HEK293 (cell line): Measurements from ENCODE around the gene DPYSL4.

Experiments used
- EGR2 ChIP-seq: fragments of 450-650 bp; formaldehyde crosslinking; IDR thresholded peaks from 2 replicates; pipeline ENCODE4 v1.5.1; 2016; ENCODE audit warnings: low read depth, missing biosample characterization, missing genetic modification characterization
- PRDM1 ChIP-seq: fragments of 450-650 bp; formaldehyde crosslinking; IDR thresholded peaks from 2 replicates; pipeline ENCODE4; 2016; ENCODE audit warnings: missing biosample characterization, missing genetic modification characterization
- PRDM10 ChIP-seq: fragments of 450-650 bp; formaldehyde crosslinking; IDR thresholded peaks from 2 replicates; pipeline ENCODE4 v1.5.1; 2016; ENCODE audit warnings: missing biosample characterization, missing genetic modification characterization
- PRDM4 ChIP-seq: fragments of 450-650 bp; formaldehyde crosslinking; IDR thresholded peaks from 2 replicates; pipeline ENCODE4 v1.5.1; 2017; ENCODE audit warnings: missing biosample characterization, missing genetic modification characterization
- ZIC2 ChIP-seq: fragments of 450-650 bp; formaldehyde crosslinking; IDR thresholded peaks from 2 replicates; pipeline ENCODE4 v1.5.1; 2016; ENCODE audit warnings: missing biosample characterization, missing genetic modification characterization
- ZNF19 ChIP-seq: fragments of 450-650 bp; formaldehyde crosslinking; IDR thresholded peaks from 2 replicates; pipeline ENCODE4; 2016; ENCODE audit warnings: missing biosample characterization, missing genetic modification characterization, low read depth
- ZNF239 ChIP-seq: fragments of 450-650 bp; formaldehyde crosslinking; IDR thresholded peaks from 2 replicates; pipeline ENCODE4 v1.5.1; 2016; ENCODE audit warnings: missing biosample characterization, missing genetic modification characterization
- ZNF449 ChIP-seq: fragments of 450-650 bp; formaldehyde crosslinking; IDR thresholded peaks from 2 replicates; pipeline ENCODE4 v1.5.1; 2017; ENCODE audit warnings: missing biosample characterization, mild to moderate bottlenecking, missing genetic modification characterization, moderate library complexity
- ZNF501 ChIP-seq: fragments of 450-650 bp; formaldehyde crosslinking; IDR thresholded peaks from 2 replicates; pipeline ENCODE4 v1.5.1; 2016; ENCODE audit warnings: missing biosample characterization, missing genetic modification characterization
- ZNF529 ChIP-seq: fragments of 450-650 bp; formaldehyde crosslinking; IDR thresholded peaks from 2 replicates; pipeline ENCODE4 v1.5.1; 2017; ENCODE audit warnings: missing genetic modification characterization, missing biosample characterization; ENCODE audit not compliant: insufficient replicate concordance
- ZNF830 ChIP-seq: fragments of 450-650 bp; IDR thresholded peaks from 2 replicates; pipeline ENCODE4 v1.5.0; 2018; ENCODE audit warnings: missing biosample characterization, missing genetic modification characterization, low read depth, mild to moderate bottlenecking, moderate library complexity
- ZSCAN18 ChIP-seq: fragments of 450-650 bp; formaldehyde crosslinking; IDR thresholded peaks from 2 replicates; pipeline ENCODE4 v1.5.1; 2016; ENCODE audit warnings: missing biosample characterization, missing genetic modification characterization
- TF ChIP-seq, protein P1 (sequence below): IDR thresholded peaks from 2 replicates; pipeline ENCODE4 v1.6.1; 2011; ENCODE audit warnings: mild to moderate bottlenecking, low read depth, low read length, borderline replicate concordance
- TF ChIP-seq, protein P2 (sequence below): fragments of 450-650 bp; formaldehyde crosslinking; IDR thresholded peaks from 2 replicates; pipeline ENCODE4 v1.5.1; 2017; ENCODE audit warnings: missing biosample characterization, missing genetic modification characterization

Gene DPYSL4

DNA sequence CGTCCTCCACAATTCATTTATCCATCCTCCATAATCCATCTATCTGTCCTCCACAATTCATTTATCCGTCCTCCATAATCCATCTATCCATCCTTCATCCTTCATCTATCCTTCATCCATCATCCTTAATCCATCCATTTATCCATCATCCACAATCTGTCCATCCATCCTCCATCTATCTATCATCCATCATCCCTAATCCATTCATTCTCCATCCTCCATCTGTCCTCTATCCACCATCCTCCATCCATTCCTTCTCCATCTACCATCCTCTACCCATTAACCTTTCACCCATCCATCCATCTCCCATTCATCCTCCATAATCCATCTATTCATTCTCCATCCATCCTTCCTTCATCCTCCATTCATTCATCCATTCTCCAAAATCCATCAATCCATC lies 36.0 kb upstream of the DPYSL4 start (continued):
- TF ChIP-seq PRDM10 = no peak
- no peak for TF ChIP-seq EGR2 (tag by site-specific recombination)
- TF ChIP-seq, protein P1, sequence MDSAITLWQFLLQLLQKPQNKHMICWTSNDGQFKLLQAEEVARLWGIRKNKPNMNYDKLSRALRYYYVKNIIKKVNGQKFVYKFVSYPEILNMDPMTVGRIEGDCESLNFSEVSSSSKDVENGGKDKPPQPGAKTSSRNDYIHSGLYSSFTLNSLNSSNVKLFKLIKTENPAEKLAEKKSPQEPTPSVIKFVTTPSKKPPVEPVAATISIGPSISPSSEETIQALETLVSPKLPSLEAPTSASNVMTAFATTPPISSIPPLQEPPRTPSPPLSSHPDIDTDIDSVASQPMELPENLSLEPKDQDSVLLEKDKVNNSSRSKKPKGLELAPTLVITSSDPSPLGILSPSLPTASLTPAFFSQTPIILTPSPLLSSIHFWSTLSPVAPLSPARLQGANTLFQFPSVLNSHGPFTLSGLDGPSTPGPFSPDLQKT = no peak
- no peak for TF ChIP-seq ZNF239 (tag by site-specific recombination)
- TF ChIP-seq, protein P2, sequence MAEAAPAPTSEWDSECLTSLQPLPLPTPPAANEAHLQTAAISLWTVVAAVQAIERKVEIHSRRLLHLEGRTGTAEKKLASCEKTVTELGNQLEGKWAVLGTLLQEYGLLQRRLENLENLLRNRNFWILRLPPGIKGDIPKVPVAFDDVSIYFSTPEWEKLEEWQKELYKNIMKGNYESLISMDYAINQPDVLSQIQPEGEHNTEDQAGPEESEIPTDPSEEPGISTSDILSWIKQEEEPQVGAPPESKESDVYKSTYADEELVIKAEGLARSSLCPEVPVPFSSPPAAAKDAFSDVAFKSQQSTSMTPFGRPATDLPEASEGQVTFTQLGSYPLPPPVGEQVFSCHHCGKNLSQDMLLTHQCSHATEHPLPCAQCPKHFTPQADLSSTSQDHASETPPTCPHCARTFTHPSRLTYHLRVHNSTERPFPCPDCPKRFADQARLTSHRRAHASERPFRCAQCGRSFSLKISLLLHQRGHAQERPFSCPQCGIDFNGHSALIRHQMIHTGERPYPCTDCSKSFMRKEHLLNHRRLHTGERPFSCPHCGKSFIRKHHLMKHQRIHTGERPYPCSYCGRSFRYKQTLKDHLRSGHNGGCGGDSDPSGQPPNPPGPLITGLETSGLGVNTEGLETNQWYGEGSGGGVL (tag by site-specific recombination) = no peak
- TF ChIP-seq ZNF449 = no peak
- TF ChIP-seq ZNF830 = no peak
- no peak for TF ChIP-seq PRDM1 (tag by site-specific recombination)
- TF ChIP-seq ZSCAN18 (tag by site-specific recombination) = no peak
- no peak for TF ChIP-seq ZIC2 (tag by site-specific recombination)
- no peak for TF ChIP-seq ZNF529 (tag by site-specific recombination)
- no peak for TF ChIP-seq ZNF19 (tag by site-specific recombination)
- TF ChIP-seq ZNF501 (tag by site-specific recombination) = no peak
- TF ChIP-seq PRDM4 (tag by site-specific recombination) = no peak
